Esophagus muscularis mucosa (tissue), 4 donors: ENCODE measurements around the gene AREL1. TPM values are rescaled to one million over a fixed set of nuclear protein-coding genes. Genes with fewer than 3 reads are reported as not detected.

ENCODE experiments used
- DNase-seq: peaks from one replicate; pipeline ENCODE4 v3.0.0-alpha.2; 2017; ENCODE audit errors: extremely low spot score
- H3K27ac ChIP-seq, 4 donors: fragments of 200-600 bp; sonication (generic); replicated peaks in 1 of 4; 1 replicate in 3 of 4; 2 replicates in 1 of 4; pipeline ENCODE4 v1.5.1; 2016 to 2019; ENCODE audit warnings: mild to moderate bottlenecking in 1 of 4
- H3K27me3 ChIP-seq, 4 donors: fragments of 200-600 bp; sonication (generic); one replicate each; pipeline versions ENCODE4 v1.5.1 to v1.6.0; 2016 to 2019
- H3K36me3 ChIP-seq, 4 donors: fragments of 200-600 bp; sonication (generic); one replicate each; pipeline ENCODE4 v1.5.1; 2016 to 2019
- H3K4me1 ChIP-seq, 4 donors: fragments of 200-600 bp; sonication (generic); one replicate each; pipeline ENCODE4 v1.5.1; 2016 to 2019
- H3K4me3 ChIP-seq, 4 donors: fragments of 200-600 bp; sonication (generic); 1 replicate in 2 of 4; 2 replicates in 2 of 4; pipeline ENCODE4 v1.5.1; 2016 to 2019; ENCODE audit warnings: mild to moderate bottlenecking in 4 of 4, moderate library complexity in 1 of 4
- H3K9me3 ChIP-seq, 4 donors: fragments of 200-600 bp; sonication (generic); 1 replicate in 3 of 4; 2 replicates in 1 of 4; pipeline ENCODE4 v1.5.1; 2016 to 2019
- CTCF ChIP-seq, 3 experiments: fragments of 200-600 bp in 2 of 3; fragments of 450-650 bp in 1 of 3; sonication (generic) in 2 of 3; IDR thresholded peaks; one replicate each; pipeline ENCODE4 v1.5.1; 2017 to 2019; ENCODE audit warnings: antibody characterized with exemption in 3 of 3, mild to moderate bottlenecking in 2 of 3, moderate library complexity in 1 of 3
- EP300 ChIP-seq: sonication (generic); formaldehyde crosslinking; IDR thresholded peaks from one replicate; pipeline ENCODE4 v1.6.1; 2017; ENCODE audit warnings: antibody characterized with exemption
- POLR2A ChIP-seq: fragments of 450-650 bp; IDR thresholded peaks from one replicate; pipeline ENCODE4 v1.6.1; 2017; ENCODE audit warnings: antibody characterized with exemption, moderate library complexity, mild to moderate bottlenecking, low read depth
- POLR2AphosphoS5 ChIP-seq, 2 donors: sonication (generic); formaldehyde crosslinking; IDR thresholded peaks; one replicate each; pipeline ENCODE4 v1.6.1; 2017; ENCODE audit warnings: antibody characterized with exemption in 2 of 2
- WGBS: methylation state at CpG from one replicate; pipeline ENCODE4 v1.1.5; 2018; 5-methylcytosine and 5-hydroxymethylcytosine counted together
- intact Hi-C: fragments of 100-400 bp; cut with DNase I; formaldehyde crosslinking; loops from one replicate; pipeline ENCODE4 v1.15.1; 2023
- total RNA-seq, 4 donors: library from RNA; depleted of rRNA; stranded (reverse); fragments of >200 nt; gene quantifications; one replicate each; pipeline versions ENCODE4 v1.1.0 to v1.2.1, GENCODE V29; 2016

AREL1 gene
- total RNA-seq, 4 donors from 2014 or later = 12.3 to 21.6 (median 16.2) TPM

GRCh38 chr14:74754157-74754556, 41.3 kb upstream of the AREL1 start:
- Histone ChIP-seq H3K36me3 (no peaks in the 10 kb centered on the region), H3K9me3 (peaks cover 0 to 4% (median 0%) of the 10 kb centered on the region in 4 donors), H3K27me3 (no peaks in the 10 kb centered on the region), H3K4me1 (no peaks in the 10 kb centered on the region), H3K4me3 (no peak overlapping the region), H3K27ac (no peak overlapping the region)
- no peak for DNase-seq
- WGBS = 88% methylated on average over 2 of the region's 2 CpGs
- TF ChIP-seq POLR2AphosphoS5 (IDR thresholded peaks at IDR 0.05) (no peak), CTCF (IDR thresholded peaks at IDR 0.05) (no peak), EP300 (no peak), POLR2A (no peak)
- intact Hi-C loops = no loop called here

- Histone ChIP-seq H3K27ac (no peak overlapping the region), H3K4me1 (no peaks in the 10 kb centered on the region), H3K9me3 (no peaks in the 10 kb centered on the region), H3K27me3 (no peaks in the 10 kb centered on the region), H3K4me3 (no peak overlapping the region), H3K36me3 (no peaks in the 10 kb centered on the region)
- DNase-seq = no peak
- no peak for TF ChIP-seq CTCF (IDR thresholded peaks at IDR 0.05)
- no peak for TF ChIP-seq POLR2A
- TF ChIP-seq EP300 = no peak
- TF ChIP-seq POLR2AphosphoS5 (IDR thresholded peaks at IDR 0.05) = no peak
- intact Hi-C loops = no loop called here
- 85% methylated on average over 2 of the region's 2 CpGs for WGBS
These were observed 34.4 kb upstream of the AREL1 start for GRCh38 chr14:74747237-74747636.

- peaks cover 18 to 55% (median 33%) of the 10 kb centered on the region in 4 donors for H3K36me3 ChIP-seq
- no peak overlapping the region for H3K27ac ChIP-seq
- no peaks in the 10 kb centered on the region for H3K27me3 ChIP-seq
- WGBS = 93% methylated on average over 8 of the region's 8 CpGs
- no peak overlapping the region for H3K4me3 ChIP-seq
- no peaks in the 10 kb centered on the region for H3K4me1 ChIP-seq
- no peak for DNase-seq
- intact Hi-C loops = no loop called here
- no peaks in the 10 kb centered on the region for H3K9me3 ChIP-seq
- no peak for TF ChIP-seq EP300
- TF ChIP-seq POLR2AphosphoS5 (IDR thresholded peaks at IDR 0.05) = no peak
- no peak for TF ChIP-seq CTCF (IDR thresholded peaks at IDR 0.05)
- TF ChIP-seq POLR2A = no peak
These were observed 26.6 kb upstream of the AREL1 start for GRCh38 chr14:74739293-74740030.

GRCh38 chr14:74737753-74738325, 25.0 kb upstream of the AREL1 start:
- H3K4me1 ChIP-seq = no peaks in the 10 kb centered on the region
- 95% methylated on average over 4 of the region's 4 CpGs for WGBS
- no peak for DNase-seq
- no peaks in the 10 kb centered on the region for H3K27me3 ChIP-seq
- intact Hi-C loops = no loop called here
- H3K9me3 ChIP-seq = no peaks in the 10 kb centered on the region
- no peak overlapping the region for H3K27ac ChIP-seq
- TF ChIP-seq EP300 = no peak
- TF ChIP-seq CTCF (IDR thresholded peaks at IDR 0.05) = no peak
- no peak for TF ChIP-seq POLR2A
- no peak for TF ChIP-seq POLR2AphosphoS5 (IDR thresholded peaks at IDR 0.05)
- no peak overlapping the region for H3K4me3 ChIP-seq
- H3K36me3 ChIP-seq = peaks cover 34 to 72% (median 49%) of the 10 kb centered on the region in 4 donors
